Cerebellar cortex (tissue), 1 donor: Measurements from ENCODE around the gene ARRDC5.
"Not testable (repeated sequence)": the region's sequence is repeated elsewhere in the genome, so short reads cannot be mapped to it uniquely, and the experiment has no call there.

Experiments
- DNase-seq: peaks from one replicate; pipeline ENCODE4 v3.0.0-alpha.2; 2015; ENCODE audit warnings: low spot score

The ARRDC5 gene

GRCh38 chr19:4909897-4910593 lies 7.3 kb upstream of the ARRDC5 start:
- DNase-seq = peak; percentile 84

GRCh38 chr19:4909156-4909896 lies 6.6 kb upstream of the ARRDC5 start, which contains the start of gene UHRF1:
UHRF1 (plus strand) TSS chr19:4909501; CDS start chr19:4910886, 1,385 bp downstream.
- no peak for DNase-seq

- DNase-seq = no peak
Observed at GRCh38 chr19:4908781-4909155, 6.1 kb upstream of the ARRDC5 start.

GRCh38 chr19:4908360-4908759 lies 5.7 kb upstream of the ARRDC5 start:
- DNase-seq = no peak

- DNase-seq = peak; percentile 16
Observed at GRCh38 chr19:4906963-4907362, 4.3 kb upstream of the ARRDC5 start.

GRCh38 chr19:4904481-4904880 lies 1.8 kb upstream of the ARRDC5 start:
- DNase-seq = no peak

- not testable (repeated sequence) for DNase-seq
Observed at GRCh38 chr19:4900879-4901278, 1.8 kb downstream of the ARRDC5 start.

GRCh38 chr19:4897146-4897545 lies 5.5 kb downstream of the ARRDC5 start:
- no peak for DNase-seq

- DNase-seq = no peak
Observed at GRCh38 chr19:4896372-4896771, 6.3 kb downstream of the ARRDC5 start.

GRCh38 chr19:4892962-4893361 lies 9.7 kb downstream of the ARRDC5 start:
- DNase-seq = not testable (repeated sequence)

- DNase-seq = no peak
Observed at GRCh38 chr19:4891066-4891465, 11.6 kb downstream of the ARRDC5 start.

- DNase-seq = no peak
Observed at GRCh38 chr19:4889034-4889815, 13.5 kb downstream of the ARRDC5 start.

GRCh38 chr19:4887803-4888202 lies 14.9 kb downstream of the ARRDC5 start:
- not testable (repeated sequence) for DNase-seq

- DNase-seq = not testable (repeated sequence)
Observed at GRCh38 chr19:4884993-4885392, 17.7 kb downstream of the ARRDC5 start.

GRCh38 chr19:4882874-4883273 lies 19.8 kb downstream of the ARRDC5 start:
- DNase-seq = not testable (repeated sequence)

- DNase-seq = no peak
Observed at GRCh38 chr19:4879041-4879440, 23.7 kb downstream of the ARRDC5 start.

GRCh38 chr19:4878491-4878968 lies 24.2 kb downstream of the ARRDC5 start:
- no peak for DNase-seq

GRCh38 chr19:4877753-4878490 lies 24.8 kb downstream of the ARRDC5 start:
- peak; percentile 17 for DNase-seq

- DNase-seq = no peak
Observed at GRCh38 chr19:4873930-4874329, 28.8 kb downstream of the ARRDC5 start.

GRCh38 chr19:4871711-4872110 lies 31.0 kb downstream of the ARRDC5 start:
- no peak for DNase-seq

GRCh38 chr19:4870025-4870700 lies 32.5 kb downstream of the ARRDC5 start:
- DNase-seq = no peak
